Measurements from ENCODE around the gene PPP5C. TPM values are rescaled to one million over a fixed set of nuclear protein-coding genes. Genes with fewer than 3 reads are reported as not detected.

PPP5C gene
- total and polyA plus RNA-seq, 2 of the 13 experiments (the other 11 are each of a cell fraction or from before 2014, with no cell fraction given): 41.6 to 67.9 TPM

DNA sequence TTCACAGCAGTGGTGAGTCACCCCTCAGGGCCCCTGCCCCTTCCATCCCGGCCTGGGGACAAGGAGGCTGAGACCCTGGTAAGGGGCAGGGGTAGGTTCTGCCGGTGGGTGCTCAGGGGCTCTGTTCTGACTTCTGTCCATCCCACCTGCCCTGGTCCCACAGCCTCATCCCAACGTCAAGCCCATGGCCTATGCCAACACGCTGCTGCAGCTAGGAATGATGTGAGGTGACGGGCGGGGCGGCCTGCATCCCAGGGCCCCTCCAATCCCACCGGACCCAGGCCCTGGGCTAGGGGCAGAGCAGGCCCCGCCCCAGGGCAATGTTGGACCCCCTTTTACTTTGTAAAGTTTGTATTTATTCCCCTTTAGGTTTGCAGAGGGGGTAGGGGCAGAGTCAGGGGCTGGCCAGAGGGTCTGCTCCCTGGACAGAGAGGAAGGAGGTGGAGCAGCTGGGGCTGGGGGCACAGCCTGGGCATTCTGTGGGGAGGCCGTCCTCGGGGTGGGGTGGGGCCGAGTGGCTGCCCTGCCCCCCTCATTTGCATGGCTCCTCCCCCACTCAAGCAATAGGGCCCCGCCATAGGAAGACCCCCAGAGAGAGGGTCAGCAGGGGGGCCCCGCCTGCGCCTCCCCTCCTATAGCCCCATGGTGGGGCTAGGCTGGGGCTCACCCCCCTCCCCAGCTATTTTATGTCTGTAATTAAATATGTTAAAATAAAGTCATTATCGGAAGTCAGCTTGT is 43.4 kb downstream of the PPP5C start:
- peaks cover 15 to 43% of the 10 kb centered on the region in 2 experiments for H3K36me3 ChIP-seq (replicated peaks in 1 of 2; ENCODE audit: control insufficient read depth in 1 of 2, insufficient read depth in 2 of 2, low read length in 2 of 2)
- H3K9me3 ChIP-seq (ENCODE audit: low read length): no peaks in the 10 kb centered on the region
- TF ChIP-seq KMT2A (CRISPR knock-in tag; IDR thresholded peaks at IDR 0.05) (no peak), AGO2 (optimal IDR thresholded peaks at IDR 0.05; ENCODE audit: low read depth, low read length) (peak; percentile 32)
- H3K27ac ChIP-seq (ENCODE audit: extremely low read length, insufficient read depth, low read length): no peak overlapping the region
- no TSS peak for BruUV-seq (replicated peaks)
- H3K9ac ChIP-seq (ENCODE audit: insufficient read depth, low read depth, low read length): no peak overlapping the region
- intact Hi-C loops (cut with micrococcal nuclease; ENCODE audit: unreplicated experiment): no loop called here
- ChIA-PET POLR2A (no interaction called here), CTCF (ENCODE audit: low intra/inter-chr PET ratio, low total read pairs) (no interaction called here)
- H3K27me3 ChIP-seq (ENCODE audit: control insufficient read depth in 1 of 2, insufficient read depth in 2 of 2, low read length in 2 of 2): no peaks in the 10 kb centered on the region
- FAIRE-seq: no peak
- WGBS (ENCODE audit: low lambda C conversion rate): 94% methylated on average over 14 of the region's 16 CpGs
- no peak for ATAC-seq
- H3K4me2 ChIP-seq (ENCODE audit: low read depth, low read length): no peak overlapping the region
- peaks cover 11% of the 10 kb centered on the region for H3K4me1 ChIP-seq (ENCODE audit: insufficient read depth, low read length)
- H2AFZ ChIP-seq (ENCODE audit: low read length): no peak overlapping the region
- no peaks in the 10 kb centered on the region for H4K20me1 ChIP-seq (ENCODE audit: insufficient read depth, low read length)
- H3K4me3 ChIP-seq (replicated peaks in 1 of 3; ENCODE audit: insufficient read depth in 1 of 3, low read depth in 2 of 3, low read length in 3 of 3): no peak overlapping the region
- DNase-seq (ENCODE audit: low spot score): no peak
- in situ Hi-C loops (cut with HindIII; ENCODE audit: extremely low pct_ligation_motif_present, low pct_unique_long_range_greater_than_20kb): loop anchor here (10.0 kb wide), 1 partner anchor 105 kb away; no protein-coding TSS in a partner anchor
- no peaks in the 10 kb centered on the region for H3K79me2 ChIP-seq (ENCODE audit: insufficient read depth, low read length)

GRCh38 chr19:46390866-46391265 is 44.0 kb downstream of the PPP5C start:
- POLR2A ChIA-PET: interaction anchor here (0.7 kb wide), 1 partner anchor 14 kb away, joined by 3 read pairs; no protein-coding TSS in a partner anchor
- no peak overlapping the region for H3K4me2 ChIP-seq (ENCODE audit: low read depth, low read length)
- H3K27ac ChIP-seq (ENCODE audit: extremely low read length, insufficient read depth, low read length): no peak overlapping the region
- no peak overlapping the region for H3K4me3 ChIP-seq (replicated peaks in 1 of 3; ENCODE audit: insufficient read depth in 1 of 3, low read depth in 2 of 3, low read length in 3 of 3)
- ATAC-seq: no peak
- no peaks in the 10 kb centered on the region for H3K27me3 ChIP-seq (ENCODE audit: control insufficient read depth in 1 of 2, insufficient read depth in 2 of 2, low read length in 2 of 2)
- H3K9me3 ChIP-seq (ENCODE audit: low read length): no peaks in the 10 kb centered on the region
- FAIRE-seq: no peak
- BruUV-seq (replicated peaks): no TSS peak
- in situ Hi-C loops (cut with HindIII; ENCODE audit: extremely low pct_ligation_motif_present, low pct_unique_long_range_greater_than_20kb): loop anchor here (10.0 kb wide), 1 partner anchor 106 kb away; no protein-coding TSS in a partner anchor
- DNase-seq (ENCODE audit: low spot score): no peak
- no peaks in the 10 kb centered on the region for H3K79me2 ChIP-seq (ENCODE audit: insufficient read depth, low read length)
- no peaks in the 10 kb centered on the region for H4K20me1 ChIP-seq (ENCODE audit: insufficient read depth, low read length)
- CTCF ChIA-PET (ENCODE audit: low intra/inter-chr PET ratio, low total read pairs): no interaction called here
- H3K36me3 ChIP-seq (replicated peaks in 1 of 2; ENCODE audit: control insufficient read depth in 1 of 2, insufficient read depth in 2 of 2, low read length in 2 of 2): peaks cover 15 to 43% of the 10 kb centered on the region in 2 experiments
- H3K9ac ChIP-seq (ENCODE audit: insufficient read depth, low read depth, low read length): no peak overlapping the region
- no peak overlapping the region for H2AFZ ChIP-seq (ENCODE audit: low read length)
- 98% methylated on average over 7 of the region's 18 CpGs for WGBS (ENCODE audit: low lambda C conversion rate)
- H3K4me1 ChIP-seq (ENCODE audit: insufficient read depth, low read length): peaks cover 7% of the 10 kb centered on the region
- intact Hi-C loops (cut with micrococcal nuclease; ENCODE audit: unreplicated experiment): no loop called here
- TF ChIP-seq, protein P1, sequence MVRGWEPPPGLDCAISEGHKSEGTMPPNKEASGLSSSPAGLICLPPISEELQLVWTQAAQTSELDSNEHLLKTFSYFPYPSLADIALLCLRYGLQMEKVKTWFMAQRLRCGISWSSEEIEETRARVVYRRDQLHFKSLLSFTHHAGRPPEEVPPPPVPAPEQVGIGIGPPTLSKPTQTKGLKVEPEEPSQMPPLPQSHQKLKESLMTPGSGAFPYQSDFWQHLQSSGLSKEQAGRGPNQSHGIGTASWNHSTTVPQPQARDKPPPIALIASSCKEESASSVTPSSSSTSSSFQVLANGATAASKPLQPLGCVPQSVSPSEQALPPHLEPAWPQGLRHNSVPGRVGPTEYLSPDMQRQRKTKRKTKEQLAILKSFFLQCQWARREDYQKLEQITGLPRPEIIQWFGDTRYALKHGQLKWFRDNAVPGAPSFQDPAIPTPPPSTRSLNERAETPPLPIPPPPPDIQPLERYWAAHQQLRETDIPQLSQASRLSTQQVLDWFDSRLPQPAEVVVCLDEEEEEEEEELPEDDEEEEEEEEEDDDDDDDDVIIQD (CRISPR knock-in tag; IDR thresholded peaks at IDR 0.05; ENCODE audit: low read depth): no peak
- TF ChIP-seq, protein P2, sequence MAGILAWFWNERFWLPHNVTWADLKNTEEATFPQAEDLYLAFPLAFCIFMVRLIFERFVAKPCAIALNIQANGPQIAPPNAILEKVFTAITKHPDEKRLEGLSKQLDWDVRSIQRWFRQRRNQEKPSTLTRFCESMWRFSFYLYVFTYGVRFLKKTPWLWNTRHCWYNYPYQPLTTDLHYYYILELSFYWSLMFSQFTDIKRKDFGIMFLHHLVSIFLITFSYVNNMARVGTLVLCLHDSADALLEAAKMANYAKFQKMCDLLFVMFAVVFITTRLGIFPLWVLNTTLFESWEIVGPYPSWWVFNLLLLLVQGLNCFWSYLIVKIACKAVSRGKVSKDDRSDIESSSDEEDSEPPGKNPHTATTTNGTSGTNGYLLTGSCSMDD (CRISPR knock-in tag; IDR thresholded peaks at IDR 0.05): no peak
- TF ChIP-seq MLLT10 (CRISPR knock-in tag; IDR thresholded peaks at IDR 0.05) (no peak), SP140L (CRISPR knock-in tag; IDR thresholded peaks at IDR 0.05; ENCODE audit: borderline replicate concordance) (no peak), NR2F1 (CRISPR knock-in tag; IDR thresholded peaks at IDR 0.05) (no peak), BRD4 (CRISPR knock-in tag; IDR thresholded peaks at IDR 0.05) (no peak), ZNF432 (CRISPR knock-in tag; IDR thresholded peaks at IDR 0.05; ENCODE audit: borderline replicate concordance) (no peak), ESRRA (CRISPR knock-in tag; IDR thresholded peaks at IDR 0.05; ENCODE audit: low read depth) (no peak), ZSCAN29 (CRISPR knock-in tag; conservative IDR thresholded peaks at IDR 0.05) (no peak), ZNF616 (CRISPR knock-in tag; IDR thresholded peaks at IDR 0.05; ENCODE audit: low read depth) (no peak)
- TF ChIP-seq, protein P3, sequence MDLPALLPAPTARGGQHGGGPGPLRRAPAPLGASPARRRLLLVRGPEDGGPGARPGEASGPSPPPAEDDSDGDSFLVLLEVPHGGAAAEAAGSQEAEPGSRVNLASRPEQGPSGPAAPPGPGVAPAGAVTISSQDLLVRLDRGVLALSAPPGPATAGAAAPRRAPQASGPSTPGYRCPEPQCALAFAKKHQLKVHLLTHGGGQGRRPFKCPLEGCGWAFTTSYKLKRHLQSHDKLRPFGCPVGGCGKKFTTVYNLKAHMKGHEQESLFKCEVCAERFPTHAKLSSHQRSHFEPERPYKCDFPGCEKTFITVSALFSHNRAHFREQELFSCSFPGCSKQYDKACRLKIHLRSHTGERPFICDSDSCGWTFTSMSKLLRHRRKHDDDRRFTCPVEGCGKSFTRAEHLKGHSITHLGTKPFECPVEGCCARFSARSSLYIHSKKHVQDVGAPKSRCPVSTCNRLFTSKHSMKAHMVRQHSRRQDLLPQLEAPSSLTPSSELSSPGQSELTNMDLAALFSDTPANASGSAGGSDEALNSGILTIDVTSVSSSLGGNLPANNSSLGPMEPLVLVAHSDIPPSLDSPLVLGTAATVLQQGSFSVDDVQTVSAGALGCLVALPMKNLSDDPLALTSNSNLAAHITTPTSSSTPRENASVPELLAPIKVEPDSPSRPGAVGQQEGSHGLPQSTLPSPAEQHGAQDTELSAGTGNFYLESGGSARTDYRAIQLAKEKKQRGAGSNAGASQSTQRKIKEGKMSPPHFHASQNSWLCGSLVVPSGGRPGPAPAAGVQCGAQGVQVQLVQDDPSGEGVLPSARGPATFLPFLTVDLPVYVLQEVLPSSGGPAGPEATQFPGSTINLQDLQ (CRISPR knock-in tag; IDR thresholded peaks at IDR 0.05): no peak
